GM10266 (cell line): Measurements from ENCODE around the gene DNAJA3.

Source experiments
- DNase-seq: peaks from one replicate; pipeline ENCODE4 v3.0.0; 2012; ENCODE audit errors: extremely low spot score
- TF ChIP-seq, protein P1 (sequence below): IDR thresholded peaks from 2 replicates; pipeline ENCODE4 v1.5.1; 2012; ENCODE audit warnings: mild to moderate bottlenecking, low read depth; ENCODE audit not compliant: control insufficient read depth, insufficient read depth; ENCODE audit errors: missing control alignments

The DNAJA3 gene

DNA sequence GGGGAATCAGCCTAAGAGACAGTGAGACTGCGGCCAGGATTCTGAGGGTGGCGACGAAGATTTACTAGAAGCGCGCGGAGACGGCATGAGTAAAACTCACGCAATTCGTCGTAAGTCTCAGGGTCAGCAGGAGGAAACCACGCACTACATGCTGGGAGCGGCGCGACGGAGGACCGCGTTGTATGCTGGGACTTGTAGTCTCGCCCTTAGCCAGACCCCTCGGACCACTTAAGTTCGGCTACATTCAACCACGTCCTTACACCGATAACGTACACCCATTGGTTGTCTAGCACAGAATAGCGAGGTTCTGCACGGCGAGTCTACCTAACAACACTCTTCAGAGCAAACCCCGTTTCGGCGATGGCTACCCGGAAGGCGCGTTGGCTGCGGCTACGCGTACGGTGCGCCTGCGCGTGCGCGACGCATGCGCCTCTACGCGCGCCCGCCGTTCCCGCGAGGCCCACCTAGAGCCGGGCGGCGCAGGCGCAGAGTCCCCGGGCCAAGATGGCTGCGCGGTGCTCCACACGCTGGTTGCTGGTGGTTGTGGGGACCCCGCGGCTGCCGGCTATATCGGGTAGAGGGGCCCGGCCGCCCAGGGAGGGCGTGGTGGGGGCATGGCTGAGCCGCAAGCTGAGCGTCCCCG, at the start of gene DNAJA3:
DNAJA3 (plus strand) TSS at position 491 of the 643 bp plus-strand sequence; CDS start at position 505, 14 bp downstream.
- TF ChIP-seq, protein P1, sequence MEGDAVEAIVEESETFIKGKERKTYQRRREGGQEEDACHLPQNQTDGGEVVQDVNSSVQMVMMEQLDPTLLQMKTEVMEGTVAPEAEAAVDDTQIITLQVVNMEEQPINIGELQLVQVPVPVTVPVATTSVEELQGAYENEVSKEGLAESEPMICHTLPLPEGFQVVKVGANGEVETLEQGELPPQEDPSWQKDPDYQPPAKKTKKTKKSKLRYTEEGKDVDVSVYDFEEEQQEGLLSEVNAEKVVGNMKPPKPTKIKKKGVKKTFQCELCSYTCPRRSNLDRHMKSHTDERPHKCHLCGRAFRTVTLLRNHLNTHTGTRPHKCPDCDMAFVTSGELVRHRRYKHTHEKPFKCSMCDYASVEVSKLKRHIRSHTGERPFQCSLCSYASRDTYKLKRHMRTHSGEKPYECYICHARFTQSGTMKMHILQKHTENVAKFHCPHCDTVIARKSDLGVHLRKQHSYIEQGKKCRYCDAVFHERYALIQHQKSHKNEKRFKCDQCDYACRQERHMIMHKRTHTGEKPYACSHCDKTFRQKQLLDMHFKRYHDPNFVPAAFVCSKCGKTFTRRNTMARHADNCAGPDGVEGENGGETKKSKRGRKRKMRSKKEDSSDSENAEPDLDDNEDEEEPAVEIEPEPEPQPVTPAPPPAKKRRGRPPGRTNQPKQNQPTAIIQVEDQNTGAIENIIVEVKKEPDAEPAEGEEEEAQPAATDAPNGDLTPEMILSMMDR = no peak
- peak; percentile 96 for DNase-seq

DNA sequence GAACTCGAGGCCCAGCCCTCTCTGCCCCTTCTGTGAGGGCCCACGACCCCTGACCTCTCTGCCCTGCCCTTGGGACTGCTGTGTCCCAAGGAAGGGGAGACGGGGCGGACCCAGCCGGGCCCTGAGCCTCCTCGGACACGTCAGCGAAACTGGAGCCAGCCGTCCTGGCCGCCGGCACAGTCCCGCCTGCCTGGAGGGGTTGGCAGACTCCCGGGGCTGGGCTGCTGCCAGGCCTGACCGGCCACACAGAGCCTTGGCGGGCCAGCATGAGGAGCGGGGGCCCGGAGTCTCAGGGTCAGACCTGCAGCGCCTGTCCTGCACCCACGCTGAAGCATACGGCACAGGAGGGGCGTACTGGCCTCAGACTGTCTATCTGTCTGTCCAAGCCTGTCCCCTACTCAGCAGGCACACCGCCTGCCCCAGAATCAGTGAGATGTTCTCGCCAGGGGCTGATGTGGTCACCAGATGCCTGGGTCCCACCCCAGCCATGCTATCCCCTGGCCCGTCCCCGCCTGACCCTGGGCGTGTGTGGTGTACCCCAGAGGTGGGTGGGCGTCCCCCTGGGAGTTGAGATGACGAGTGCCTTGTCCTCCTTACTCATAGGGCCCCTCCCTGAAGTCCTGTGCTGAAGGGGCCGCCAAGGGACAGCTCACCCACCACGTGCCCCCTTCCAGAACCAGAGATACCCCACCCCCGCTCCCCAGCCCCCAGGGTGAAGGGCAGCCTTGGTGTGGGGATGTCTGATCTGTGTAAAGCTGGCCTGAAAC, 49.4 kb upstream of the DNAJA3 start:
- TF ChIP-seq, protein P1 = no peak
- DNase-seq = no peak

DNA sequence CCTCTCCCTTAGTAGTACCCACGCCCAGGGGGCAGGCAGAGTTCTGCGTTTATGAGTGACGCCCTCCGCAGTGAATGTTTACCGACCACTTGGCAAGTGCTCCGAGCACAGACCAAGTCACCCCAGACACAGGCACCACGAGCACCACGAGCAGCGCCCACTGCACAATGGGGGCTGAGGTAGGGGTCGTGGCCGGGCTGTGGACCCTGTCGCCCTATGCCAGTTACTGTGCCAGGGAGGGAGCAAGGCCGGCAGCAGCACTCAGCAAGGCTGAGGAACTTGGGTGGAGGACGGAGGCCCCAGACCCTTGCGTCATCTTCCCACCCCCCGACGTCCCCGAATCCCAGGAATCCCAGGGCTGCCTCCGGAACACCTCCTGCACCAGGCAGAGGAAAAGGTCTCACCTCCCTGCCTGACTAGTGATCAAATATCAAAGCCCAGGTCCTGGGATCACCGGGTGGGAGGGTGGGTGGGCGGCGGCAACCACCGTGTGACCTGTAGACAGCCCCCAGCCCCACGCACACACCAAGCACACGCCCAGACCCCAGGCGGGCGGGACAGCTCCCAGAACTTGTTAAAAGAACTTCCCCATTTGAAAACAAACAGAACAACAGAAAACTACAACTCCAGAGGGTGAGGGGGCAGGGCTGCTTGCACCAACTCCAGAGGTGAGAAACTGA, 48.6 kb upstream of the DNAJA3 start:
- no peak for DNase-seq
- TF ChIP-seq, protein P1 = no peak

DNA sequence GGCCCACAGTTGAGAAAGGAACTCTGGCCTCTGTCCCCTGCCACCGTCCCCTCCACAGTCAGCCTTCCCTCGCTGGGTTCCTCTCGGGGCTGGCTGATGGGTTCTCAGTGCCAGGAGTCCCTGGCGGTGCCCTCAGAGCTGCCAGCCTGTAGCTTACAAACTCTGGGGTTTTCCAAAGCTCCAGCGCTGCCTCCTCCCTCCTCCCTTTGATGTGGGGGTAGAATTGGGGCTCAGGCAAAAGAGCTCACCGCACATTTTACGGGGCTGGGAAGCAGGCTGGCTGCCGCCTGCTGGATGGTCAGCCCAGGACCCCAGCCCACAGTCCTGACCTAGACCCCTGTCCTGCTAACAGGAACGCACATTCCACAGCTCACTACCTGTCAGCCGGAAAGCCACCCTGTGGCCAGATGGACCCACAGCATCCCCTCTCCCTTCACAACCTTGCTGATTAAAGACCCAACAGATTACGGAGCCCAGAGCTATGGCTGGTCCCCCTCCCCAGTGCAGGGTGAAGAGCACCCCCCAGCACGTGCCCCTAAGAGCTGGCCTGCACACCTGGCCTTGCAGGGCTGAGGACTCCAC, 48.0 kb upstream of the DNAJA3 start:
- TF ChIP-seq, protein P1 = no peak
- no peak for DNase-seq

DNA sequence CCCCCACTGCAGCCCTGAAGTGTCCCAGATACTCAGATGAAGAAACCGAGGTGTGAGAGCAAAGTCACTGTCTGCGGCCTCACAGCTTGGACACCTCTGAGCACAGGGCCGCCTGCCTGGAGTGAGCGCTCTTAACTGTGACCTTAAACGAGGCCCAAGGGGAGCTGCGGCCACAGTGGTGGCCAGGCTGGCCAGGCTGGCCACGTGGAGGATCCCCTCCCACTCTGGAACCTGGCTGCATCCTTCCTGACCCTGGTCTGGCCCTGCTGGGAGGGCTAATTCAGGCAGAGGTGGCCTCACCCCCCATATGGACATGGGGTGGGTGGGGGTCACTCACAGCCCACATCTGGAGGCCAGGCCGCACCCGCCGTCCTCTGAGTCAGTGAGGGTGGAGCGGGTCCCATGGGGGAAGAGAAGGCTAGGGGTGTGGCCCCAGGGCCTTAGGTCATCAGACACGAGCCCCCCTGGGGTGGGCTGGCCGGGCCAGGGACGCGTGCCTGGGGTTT, 47.5 kb upstream of the DNAJA3 start:
- no peak for DNase-seq
- TF ChIP-seq, protein P1 = no peak

DNA sequence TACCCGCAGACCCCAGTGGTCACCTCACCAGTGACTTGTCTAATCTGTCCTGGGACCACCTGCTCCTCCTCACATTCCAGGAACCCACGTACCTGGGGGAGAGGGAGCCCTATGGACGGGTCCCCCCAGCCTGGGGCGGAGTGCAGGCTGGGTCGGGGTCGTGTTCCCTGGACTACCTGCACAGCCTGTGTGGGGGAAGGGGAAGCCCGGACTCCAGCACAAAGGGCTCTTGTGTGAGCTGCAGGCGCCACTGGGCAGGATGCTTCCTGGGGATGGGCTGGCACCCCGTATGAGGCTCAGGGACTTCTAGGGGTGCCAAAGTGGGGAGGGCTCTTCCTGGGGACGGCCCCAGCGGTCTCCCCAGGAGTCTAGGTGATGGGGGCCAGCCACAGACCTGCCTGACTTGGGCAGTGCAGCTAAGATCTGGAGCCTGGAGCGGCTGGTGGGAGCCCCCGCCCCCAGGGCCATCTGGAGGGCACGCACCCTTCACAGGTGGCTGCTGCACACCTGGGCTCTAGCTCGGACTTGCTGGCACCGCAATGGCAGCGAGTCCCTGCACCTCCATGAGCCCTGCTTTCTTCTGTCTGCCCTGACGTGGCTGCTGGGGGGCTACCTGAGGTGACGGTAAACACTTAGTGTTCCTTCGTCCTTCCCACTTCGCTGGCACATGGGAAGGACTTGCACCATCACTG, 46.5 kb upstream of the DNAJA3 start:
- no peak for DNase-seq
- TF ChIP-seq, protein P1 = no peak
